DMS53 treated with DMSO at 0.1 percent for 48 hours (cell line): Measurements from ENCODE around the gene CD300LB.
A peak's percentile ranks its signal among the peaks of the same experiment; 100 is the strongest.

ENCODE experiments used
- DNase-seq: peaks from one replicate; lab custom pipeline; 2025; ENCODE audit not compliant: unreplicated experiment; lab: John Stamatoyannopoulos, UW

Gene CD300LB

GRCh38 chr17:74550602-74551001 is 19.3 kb upstream of the CD300LB start:
- DNase-seq = no peak

GRCh38 chr17:74549343-74549742 is 18.1 kb upstream of the CD300LB start:
- no peak for DNase-seq

- DNase-seq = peak; percentile 71
Observed at GRCh38 chr17:74547736-74548135, 16.5 kb upstream of the CD300LB start.

GRCh38 chr17:74547264-74547663 is 16.0 kb upstream of the CD300LB start:
- no peak for DNase-seq

GRCh38 chr17:74546586-74546985 is 15.3 kb upstream of the CD300LB start:
- DNase-seq = no peak

- DNase-seq = no peak
Observed at GRCh38 chr17:74545843-74546230, 14.6 kb upstream of the CD300LB start, which contains the start of gene CD300C. CD300C (minus strand) TSS chr17:74546115; CDS start chr17:74545782, 333 bp downstream.

- DNase-seq = no peak
Observed at GRCh38 chr17:74544991-74545842, 13.9 kb upstream of the CD300LB start.

GRCh38 chr17:74543891-74544760 is 12.9 kb upstream of the CD300LB start:
- no peak for DNase-seq

- DNase-seq = no peak
Observed at GRCh38 chr17:74543406-74543805, 12.1 kb upstream of the CD300LB start.

- no peak for DNase-seq
Observed at GRCh38 chr17:74542727-74543383, 11.6 kb upstream of the CD300LB start.

- no peak for DNase-seq
Observed at GRCh38 chr17:74542166-74542565, 10.9 kb upstream of the CD300LB start.

GRCh38 chr17:74541176-74542111 is 10.2 kb upstream of the CD300LB start:
- DNase-seq = no peak

GRCh38 chr17:74539281-74539820 is 8.1 kb upstream of the CD300LB start:
- no peak for DNase-seq

- DNase-seq = no peak
Observed at GRCh38 chr17:74536890-74537289, 5.6 kb upstream of the CD300LB start.

GRCh38 chr17:74532115-74532514 is 840 bp upstream of the CD300LB start:
- no peak for DNase-seq

- no peak for DNase-seq
Observed at GRCh38 chr17:74530831-74531150, 484 bp downstream of the CD300LB start.

GRCh38 chr17:74529243-74529642 is 2.0 kb downstream of the CD300LB start:
- DNase-seq = no peak

GRCh38 chr17:74528491-74529199 is 2.6 kb downstream of the CD300LB start:
- no peak for DNase-seq

GRCh38 chr17:74527756-74528155 is 3.5 kb downstream of the CD300LB start:
- DNase-seq = no peak

GRCh38 chr17:74527081-74527480 is 4.2 kb downstream of the CD300LB start:
- no peak for DNase-seq
